A549 (cell line): ENCODE measurements around the gene IL19.

Experiments used
- POLR2AphosphoS2 ChIP-seq: conservative IDR thresholded peaks from 2 replicates; pipeline ENCODE4 v1.6.1; 2012; ENCODE audit warnings: low read length, improper control_type of control experiment, inconsistent platforms
- RFX5 ChIP-seq: fragments of 450-650 bp; IDR thresholded peaks from 2 replicates; pipeline ENCODE4 v1.7.1; 2014; ENCODE audit warnings: antibody characterized with exemption, mild to moderate bottlenecking, moderate library complexity
- TF ChIP-seq, protein P1 (sequence below): fragments of >200 bp; sonication (Bioruptor Twin); formaldehyde crosslinking; IDR thresholded peaks from 3 replicates; pipeline ENCODE4 v1.5.1; 2016

DNA sequence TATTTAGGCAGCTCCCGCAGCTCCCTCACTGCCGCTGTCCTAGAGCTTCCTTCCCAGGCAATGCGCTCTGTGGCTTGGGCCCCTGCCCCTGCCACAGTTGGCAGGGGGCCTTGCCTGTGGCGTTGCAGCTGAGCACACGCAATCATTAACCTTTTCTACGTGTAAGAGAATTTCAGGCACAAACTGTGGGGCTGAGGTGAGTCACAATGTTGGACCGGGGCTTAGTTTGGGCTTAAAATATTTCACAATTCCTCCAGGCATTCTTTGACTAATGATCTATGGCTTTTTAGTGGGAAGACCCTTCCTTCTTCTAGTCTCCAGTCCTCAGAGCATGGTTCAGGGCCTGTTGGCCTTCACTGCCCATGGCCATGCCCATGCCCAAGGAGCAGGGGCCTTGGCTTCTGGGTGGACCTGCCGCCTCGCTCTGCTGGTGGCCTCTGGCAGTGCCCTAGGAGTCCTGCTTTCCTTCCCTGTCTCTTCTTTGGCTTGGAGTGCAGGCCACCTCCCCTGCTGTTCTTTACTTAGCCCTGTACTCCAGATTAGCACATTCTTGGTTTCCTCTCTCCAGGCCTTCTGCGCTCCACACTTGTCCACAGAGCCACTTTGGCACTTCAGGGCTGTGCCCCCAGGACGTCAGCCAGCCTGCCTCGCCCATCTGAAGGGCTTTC, 46.6 kb upstream of the IL19 start:
- no peak for TF ChIP-seq POLR2AphosphoS2
- TF ChIP-seq, protein P1, sequence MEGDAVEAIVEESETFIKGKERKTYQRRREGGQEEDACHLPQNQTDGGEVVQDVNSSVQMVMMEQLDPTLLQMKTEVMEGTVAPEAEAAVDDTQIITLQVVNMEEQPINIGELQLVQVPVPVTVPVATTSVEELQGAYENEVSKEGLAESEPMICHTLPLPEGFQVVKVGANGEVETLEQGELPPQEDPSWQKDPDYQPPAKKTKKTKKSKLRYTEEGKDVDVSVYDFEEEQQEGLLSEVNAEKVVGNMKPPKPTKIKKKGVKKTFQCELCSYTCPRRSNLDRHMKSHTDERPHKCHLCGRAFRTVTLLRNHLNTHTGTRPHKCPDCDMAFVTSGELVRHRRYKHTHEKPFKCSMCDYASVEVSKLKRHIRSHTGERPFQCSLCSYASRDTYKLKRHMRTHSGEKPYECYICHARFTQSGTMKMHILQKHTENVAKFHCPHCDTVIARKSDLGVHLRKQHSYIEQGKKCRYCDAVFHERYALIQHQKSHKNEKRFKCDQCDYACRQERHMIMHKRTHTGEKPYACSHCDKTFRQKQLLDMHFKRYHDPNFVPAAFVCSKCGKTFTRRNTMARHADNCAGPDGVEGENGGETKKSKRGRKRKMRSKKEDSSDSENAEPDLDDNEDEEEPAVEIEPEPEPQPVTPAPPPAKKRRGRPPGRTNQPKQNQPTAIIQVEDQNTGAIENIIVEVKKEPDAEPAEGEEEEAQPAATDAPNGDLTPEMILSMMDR, result no peak
- no peak for TF ChIP-seq RFX5
